ENCODE measurements around the gene CHAT.
A peak's percentile ranks its signal among the peaks of the same experiment; 100 is the strongest.

Gene CHAT

DNA sequence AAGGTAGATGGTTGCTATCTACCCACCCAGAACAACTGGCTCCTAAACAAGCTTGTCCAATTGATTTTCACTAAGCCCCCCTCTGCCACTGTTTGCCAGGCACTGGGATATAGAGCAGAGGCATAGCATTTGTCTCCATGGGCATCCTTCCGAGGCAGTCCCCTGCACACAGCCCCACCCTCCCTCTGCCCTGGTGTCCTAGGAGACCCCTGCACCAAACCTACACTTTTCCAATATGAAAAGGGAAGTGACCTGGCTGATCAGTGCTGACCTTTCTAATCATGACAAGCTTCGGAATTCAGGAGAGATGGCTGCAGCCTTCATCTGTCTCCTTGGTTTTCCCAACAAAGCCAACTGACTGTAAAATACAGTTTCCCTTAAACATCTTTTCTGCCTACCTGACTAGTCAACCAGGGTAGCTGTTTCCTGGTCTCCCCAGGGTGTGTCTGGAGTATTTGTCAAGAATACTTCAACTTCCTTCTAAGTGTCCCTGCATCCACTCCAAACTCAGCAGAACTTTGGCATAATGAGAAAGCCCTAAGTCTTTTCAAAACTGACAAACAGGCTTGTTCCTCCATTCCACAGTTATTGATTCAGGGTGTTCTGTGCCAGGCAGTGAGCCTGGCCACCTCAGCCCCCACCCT, 11.3 kb upstream of the CHAT start:
- ATAC-seq: no peak
- TF ChIP-seq CSDC2 (CRISPR knock-in tag; IDR thresholded peaks at IDR 0.05) (no peak), ZFP30 (CRISPR knock-in tag; IDR thresholded peaks at IDR 0.05) (no peak), ZNF565 (CRISPR knock-in tag; conservative IDR thresholded peaks at IDR 0.05; ENCODE audit: low read depth) (no peak), ZC3H10 (CRISPR knock-in tag; IDR thresholded peaks at IDR 0.05) (no peak), SNAI2 (CRISPR knock-in tag; IDR thresholded peaks at IDR 0.05) (no peak), PPARA (CRISPR knock-in tag; IDR thresholded peaks at IDR 0.05; ENCODE audit: borderline replicate concordance) (no peak), ESRRG (CRISPR knock-in tag; IDR thresholded peaks at IDR 0.05) (no peak), ZNF70 (CRISPR knock-in tag; IDR thresholded peaks at IDR 0.05) (no peak), RARB (CRISPR knock-in tag; IDR thresholded peaks at IDR 0.05) (no peak), GLIS3 (CRISPR knock-in tag; IDR thresholded peaks at IDR 0.05) (no peak), TCF4 (CRISPR knock-in tag; IDR thresholded peaks at IDR 0.05; ENCODE audit: borderline replicate concordance) (no peak), ISL1 (CRISPR knock-in tag; IDR thresholded peaks at IDR 0.05) (no peak)
- TF ChIP-seq, protein P1, sequence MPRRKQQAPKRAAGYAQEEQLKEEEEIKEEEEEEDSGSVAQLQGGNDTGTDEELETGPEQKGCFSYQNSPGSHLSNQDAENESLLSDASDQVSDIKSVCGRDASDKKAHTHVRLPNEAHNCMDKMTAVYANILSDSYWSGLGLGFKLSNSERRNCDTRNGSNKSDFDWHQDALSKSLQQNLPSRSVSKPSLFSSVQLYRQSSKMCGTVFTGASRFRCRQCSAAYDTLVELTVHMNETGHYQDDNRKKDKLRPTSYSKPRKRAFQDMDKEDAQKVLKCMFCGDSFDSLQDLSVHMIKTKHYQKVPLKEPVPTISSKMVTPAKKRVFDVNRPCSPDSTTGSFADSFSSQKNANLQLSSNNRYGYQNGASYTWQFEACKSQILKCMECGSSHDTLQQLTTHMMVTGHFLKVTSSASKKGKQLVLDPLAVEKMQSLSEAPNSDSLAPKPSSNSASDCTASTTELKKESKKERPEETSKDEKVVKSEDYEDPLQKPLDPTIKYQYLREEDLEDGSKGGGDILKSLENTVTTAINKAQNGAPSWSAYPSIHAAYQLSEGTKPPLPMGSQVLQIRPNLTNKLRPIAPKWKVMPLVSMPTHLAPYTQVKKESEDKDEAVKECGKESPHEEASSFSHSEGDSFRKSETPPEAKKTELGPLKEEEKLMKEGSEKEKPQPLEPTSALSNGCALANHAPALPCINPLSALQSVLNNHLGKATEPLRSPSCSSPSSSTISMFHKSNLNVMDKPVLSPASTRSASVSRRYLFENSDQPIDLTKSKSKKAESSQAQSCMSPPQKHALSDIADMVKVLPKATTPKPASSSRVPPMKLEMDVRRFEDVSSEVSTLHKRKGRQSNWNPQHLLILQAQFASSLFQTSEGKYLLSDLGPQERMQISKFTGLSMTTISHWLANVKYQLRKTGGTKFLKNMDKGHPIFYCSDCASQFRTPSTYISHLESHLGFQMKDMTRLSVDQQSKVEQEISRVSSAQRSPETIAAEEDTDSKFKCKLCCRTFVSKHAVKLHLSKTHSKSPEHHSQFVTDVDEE (CRISPR knock-in tag; IDR thresholded peaks at IDR 0.05): no peak

GRCh38 chr10:49605216-49605938, 8.5 kb upstream of the CHAT start:
- TF ChIP-seq ZNF70 (CRISPR knock-in tag; IDR thresholded peaks at IDR 0.05) (no peak), ZNF565 (CRISPR knock-in tag; conservative IDR thresholded peaks at IDR 0.05; ENCODE audit: low read depth) (no peak)
- ATAC-seq: peak; percentile 53

DNA sequence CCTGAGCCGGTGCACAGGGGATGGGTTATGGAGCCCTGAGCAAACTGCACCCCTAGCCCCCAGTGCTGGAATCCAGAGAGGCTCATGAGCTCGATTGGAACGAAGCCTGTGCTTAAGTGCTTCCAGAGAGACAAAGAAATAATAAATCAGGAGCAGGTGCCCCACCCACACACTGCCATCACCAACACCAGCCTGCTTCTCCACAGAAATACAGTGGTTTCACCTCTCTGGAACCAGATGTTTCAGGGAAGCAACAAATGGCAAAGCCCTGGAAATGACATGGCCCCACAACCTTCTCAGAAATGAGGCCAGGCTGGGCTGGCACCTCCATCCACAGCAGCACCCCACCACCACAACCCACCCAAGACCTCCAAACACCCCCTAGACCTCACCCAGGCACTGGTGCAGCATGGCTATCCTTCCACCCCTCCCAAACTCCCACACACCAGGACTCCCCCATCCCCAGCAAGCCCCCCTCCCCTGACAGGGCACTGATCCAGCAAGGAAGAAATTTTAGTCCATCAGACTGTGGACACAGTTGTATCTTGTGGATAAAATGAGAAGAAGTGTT, 7.8 kb upstream of the CHAT start:
- ATAC-seq: peak; percentile 42
- no peak for TF ChIP-seq ZNF565 (CRISPR knock-in tag; conservative IDR thresholded peaks at IDR 0.05; ENCODE audit: low read depth)
- no peak for TF ChIP-seq CREB5 (CRISPR knock-in tag; IDR thresholded peaks at IDR 0.05; ENCODE audit: low read depth)
- peak; percentile 82 for TF ChIP-seq ISL1 (CRISPR knock-in tag; IDR thresholded peaks at IDR 0.05)

DNA sequence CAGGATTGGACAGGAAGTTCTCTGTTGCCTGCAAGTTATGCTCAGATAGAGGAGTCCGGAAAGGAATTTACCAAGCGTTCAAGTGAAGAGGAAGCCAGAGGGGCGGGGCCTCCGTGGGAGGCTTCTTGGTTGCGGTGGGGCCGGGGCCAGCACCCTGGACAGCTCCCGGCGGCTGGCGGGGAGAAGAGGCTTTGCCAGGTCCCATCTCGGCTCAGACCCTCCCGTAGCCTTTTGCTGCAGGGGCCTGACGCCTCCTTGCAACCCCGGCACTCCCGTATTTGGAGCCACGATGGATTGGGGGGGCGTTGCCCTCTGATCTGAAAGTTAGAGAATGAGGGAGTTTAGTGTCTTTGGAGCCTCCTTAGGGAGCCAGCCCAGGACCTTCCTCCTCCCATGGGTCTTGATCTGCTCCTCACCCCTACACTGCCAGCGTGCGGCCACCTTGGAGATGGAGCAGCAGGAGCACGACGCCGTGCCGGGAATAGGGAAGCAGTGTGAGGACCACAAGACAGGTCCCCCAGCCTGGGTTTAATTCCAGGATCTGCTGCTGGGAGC, 6.8 kb upstream of the CHAT start:
- no peak for ATAC-seq
- TF ChIP-seq PPARA (CRISPR knock-in tag; IDR thresholded peaks at IDR 0.05; ENCODE audit: borderline replicate concordance) (no peak), CREB5 (CRISPR knock-in tag; IDR thresholded peaks at IDR 0.05; ENCODE audit: low read depth) (no peak), ZNF70 (CRISPR knock-in tag; IDR thresholded peaks at IDR 0.05) (no peak), ZFP3 (CRISPR knock-in tag; IDR thresholded peaks at IDR 0.05) (no peak), POU6F1 (CRISPR knock-in tag; IDR thresholded peaks at IDR 0.05; ENCODE audit: borderline replicate concordance, low read depth) (no peak), ZNF8 (CRISPR knock-in tag; IDR thresholded peaks at IDR 0.05) (no peak), ZC3H10 (CRISPR knock-in tag; IDR thresholded peaks at IDR 0.05) (no peak), OSR1 (CRISPR knock-in tag; IDR thresholded peaks at IDR 0.05) (no peak), TOX (CRISPR knock-in tag; IDR thresholded peaks at IDR 0.05; ENCODE audit: borderline replicate concordance) (no peak), TCF4 (CRISPR knock-in tag; IDR thresholded peaks at IDR 0.05; ENCODE audit: borderline replicate concordance) (no peak), SNAI2 (CRISPR knock-in tag; IDR thresholded peaks at IDR 0.05) (no peak), RARB (CRISPR knock-in tag; IDR thresholded peaks at IDR 0.05) (no peak)
- TF ChIP-seq, protein P2, sequence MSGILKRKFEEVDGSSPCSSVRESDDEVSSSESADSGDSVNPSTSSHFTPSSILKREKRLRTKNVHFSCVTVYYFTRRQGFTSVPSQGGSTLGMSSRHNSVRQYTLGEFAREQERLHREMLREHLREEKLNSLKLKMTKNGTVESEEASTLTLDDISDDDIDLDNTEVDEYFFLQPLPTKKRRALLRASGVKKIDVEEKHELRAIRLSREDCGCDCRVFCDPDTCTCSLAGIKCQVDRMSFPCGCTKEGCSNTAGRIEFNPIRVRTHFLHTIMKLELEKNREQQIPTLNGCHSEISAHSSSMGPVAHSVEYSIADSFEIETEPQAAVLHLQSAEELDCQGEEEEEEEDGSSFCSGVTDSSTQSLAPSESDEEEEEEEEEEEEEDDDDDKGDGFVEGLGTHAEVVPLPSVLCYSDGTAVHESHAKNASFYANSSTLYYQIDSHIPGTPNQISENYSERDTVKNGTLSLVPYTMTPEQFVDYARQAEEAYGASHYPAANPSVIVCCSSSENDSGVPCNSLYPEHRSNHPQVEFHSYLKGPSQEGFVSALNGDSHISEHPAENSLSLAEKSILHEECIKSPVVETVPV (CRISPR knock-in tag; IDR thresholded peaks at IDR 0.05): no peak
- TF ChIP-seq, protein P1 (CRISPR knock-in tag; IDR thresholded peaks at IDR 0.05): no peak

Measured in SK-N-SH treated with all-trans-retinoic acid at 6 μM for 48 hours (cell line).